Measurements from ENCODE around the gene MGAT2.
"Not testable (repeated sequence)": the region's sequence is repeated elsewhere in the genome, so short reads cannot be mapped to it uniquely, and the experiment has no call there.

MGAT2 gene

DNA sequence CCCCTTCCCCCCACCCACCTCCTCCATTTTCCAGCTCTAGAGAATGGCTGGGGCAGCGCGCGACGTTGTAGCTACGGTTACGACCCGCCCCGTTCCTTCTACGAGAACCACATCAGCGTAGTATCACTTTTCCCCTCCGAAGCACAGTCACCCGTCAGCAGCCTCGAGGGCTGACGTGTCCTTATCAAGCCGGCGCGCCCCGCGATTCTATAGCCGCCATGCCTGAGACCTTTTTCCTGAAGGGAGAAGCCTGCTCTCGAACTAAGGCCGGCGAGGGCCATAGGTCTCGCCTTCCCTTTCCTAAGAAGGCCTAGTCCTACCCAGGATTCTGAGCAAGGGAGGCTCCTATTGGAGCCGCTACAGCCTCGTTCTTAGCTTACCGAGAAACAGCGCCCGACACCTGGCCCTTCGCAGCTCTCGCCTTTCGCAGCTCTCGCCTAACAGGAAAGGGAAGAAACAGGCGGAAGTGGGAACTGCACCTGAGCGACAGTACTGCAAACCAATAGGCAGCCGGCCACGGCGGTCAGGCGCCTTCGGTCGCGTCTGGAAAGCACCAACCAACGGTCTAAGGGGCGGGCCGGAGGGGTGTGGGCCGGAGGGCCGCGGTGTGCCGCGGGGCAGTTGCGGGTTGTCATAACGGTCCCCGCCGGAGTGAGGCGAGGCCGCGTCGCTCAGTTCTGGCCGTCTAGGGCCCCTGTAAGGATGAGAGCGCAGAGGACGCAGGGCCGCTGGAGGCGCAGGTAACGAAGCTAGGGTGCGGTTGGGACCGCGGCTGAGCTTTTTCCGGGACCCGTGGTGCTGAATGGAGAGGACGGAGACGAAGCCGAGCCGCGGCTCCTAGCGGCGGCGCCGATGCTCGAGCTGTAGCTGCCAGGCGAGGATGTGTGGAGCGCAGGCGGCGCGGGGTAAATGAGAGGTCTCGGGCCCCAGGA lies at the start of gene MGAT2, which contains the start of gene RPL36AL:
Gene MGAT2, plus strand, starts transcription at position 618 of the 932 bp plus-strand sequence. CDS start 470 bp downstream, outside the sequence.
Gene RPL36AL, minus strand, starts transcription at position 445 of the 932 bp plus-strand sequence. CDS start 1,522 bp downstream, outside the sequence.
- peak; percentile 97 for DNase-seq

DNA sequence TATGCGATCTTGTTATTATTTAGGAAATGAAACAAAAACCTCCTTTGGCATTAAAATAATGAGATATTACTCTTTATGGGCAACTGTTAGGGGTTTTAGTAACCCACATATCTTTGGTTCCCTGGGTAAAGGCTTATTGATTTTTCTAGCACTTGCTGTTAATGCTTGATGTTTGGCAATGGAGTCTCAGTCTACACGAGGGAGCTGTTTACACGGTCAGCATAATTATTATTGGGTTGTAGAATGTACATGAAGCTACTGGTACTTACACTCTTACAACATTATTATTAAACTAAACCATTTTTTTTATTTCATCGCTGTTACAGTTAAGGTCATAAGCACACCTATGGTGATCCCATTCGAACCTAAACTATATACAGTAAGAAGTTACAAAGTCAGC lies 46.6 kb upstream of the MGAT2 start:
- DNase-seq = no peak

DNA sequence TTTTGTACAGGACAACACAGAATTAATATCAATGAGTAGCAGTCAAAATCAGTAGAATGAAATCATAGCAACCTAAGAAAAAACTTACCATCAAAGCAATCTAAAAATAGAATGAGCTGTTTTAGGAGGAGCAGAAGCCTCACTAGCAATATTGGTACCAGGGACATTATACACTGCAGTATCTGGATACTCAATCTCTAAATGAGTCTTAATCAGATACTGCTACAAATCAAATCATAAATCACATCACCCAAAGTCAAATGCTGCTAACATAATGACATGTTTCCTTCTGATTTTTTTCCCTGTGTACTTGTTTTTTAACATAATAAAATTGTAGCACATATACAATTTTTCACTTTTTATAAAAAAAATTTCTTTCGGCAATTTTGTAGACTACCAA lies 42.5 kb upstream of the MGAT2 start:
- no peak for DNase-seq

DNA sequence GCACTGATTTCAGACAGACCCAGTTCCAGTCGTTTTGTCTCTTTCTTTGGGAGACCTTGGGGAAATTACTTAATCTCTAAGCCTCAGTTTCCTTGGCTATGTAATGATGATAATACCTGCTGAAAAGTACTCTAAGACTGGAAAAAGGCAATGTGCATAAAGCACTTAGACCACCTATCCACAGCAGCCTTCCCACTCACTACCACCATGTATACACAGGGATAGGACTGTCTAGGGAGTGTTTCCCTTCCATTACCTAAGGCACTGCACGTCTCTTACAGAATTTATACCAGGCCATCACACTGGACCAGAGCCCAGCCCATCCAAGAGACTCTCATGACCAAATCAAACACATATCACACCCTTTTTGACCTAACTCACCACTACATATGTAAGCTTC lies 40.8 kb upstream of the MGAT2 start:
- DNase-seq = no peak

DNA sequence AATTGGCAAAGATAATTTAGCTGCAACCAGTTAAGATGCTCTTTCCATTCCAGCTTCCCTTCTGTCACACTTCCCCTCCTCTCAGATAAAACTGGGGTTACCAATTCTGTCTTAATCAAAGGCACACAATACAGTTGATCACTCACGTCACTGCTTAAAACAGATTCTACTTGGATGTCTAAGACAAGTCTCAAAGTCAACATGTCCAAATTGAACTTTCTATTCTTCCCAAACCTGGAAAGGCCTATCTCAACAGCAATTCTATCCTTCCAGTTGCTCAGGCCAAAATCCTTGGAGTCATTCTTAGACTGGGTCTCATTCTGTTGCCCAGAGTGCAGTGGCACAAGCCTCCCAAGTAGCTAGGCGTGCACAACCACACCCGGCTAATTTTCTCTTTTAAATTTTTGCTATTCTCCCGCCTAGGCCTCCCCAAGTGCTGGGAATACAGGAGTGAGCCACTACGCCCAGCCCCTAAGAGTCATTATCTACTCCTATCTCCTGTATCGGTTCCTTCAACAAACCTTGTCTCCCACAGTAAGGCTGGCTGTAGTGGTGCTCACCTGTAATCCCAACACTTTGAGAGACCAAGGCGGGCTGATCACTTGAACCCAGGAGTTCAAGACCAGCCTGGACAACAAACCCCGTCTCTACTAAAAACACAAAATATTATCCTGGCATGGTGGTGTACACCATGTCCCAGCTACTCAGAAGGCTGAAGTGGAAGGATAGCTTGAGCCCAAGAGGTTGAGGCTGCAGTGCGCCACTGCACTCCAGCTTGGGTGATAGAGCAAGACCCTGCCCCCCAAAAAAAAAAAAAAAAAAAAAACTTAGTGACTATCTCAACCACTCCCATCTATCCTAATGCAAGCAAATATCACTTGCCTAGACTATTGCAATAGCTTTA lies 39.1 kb upstream of the MGAT2 start:
- no peak for DNase-seq

DNA sequence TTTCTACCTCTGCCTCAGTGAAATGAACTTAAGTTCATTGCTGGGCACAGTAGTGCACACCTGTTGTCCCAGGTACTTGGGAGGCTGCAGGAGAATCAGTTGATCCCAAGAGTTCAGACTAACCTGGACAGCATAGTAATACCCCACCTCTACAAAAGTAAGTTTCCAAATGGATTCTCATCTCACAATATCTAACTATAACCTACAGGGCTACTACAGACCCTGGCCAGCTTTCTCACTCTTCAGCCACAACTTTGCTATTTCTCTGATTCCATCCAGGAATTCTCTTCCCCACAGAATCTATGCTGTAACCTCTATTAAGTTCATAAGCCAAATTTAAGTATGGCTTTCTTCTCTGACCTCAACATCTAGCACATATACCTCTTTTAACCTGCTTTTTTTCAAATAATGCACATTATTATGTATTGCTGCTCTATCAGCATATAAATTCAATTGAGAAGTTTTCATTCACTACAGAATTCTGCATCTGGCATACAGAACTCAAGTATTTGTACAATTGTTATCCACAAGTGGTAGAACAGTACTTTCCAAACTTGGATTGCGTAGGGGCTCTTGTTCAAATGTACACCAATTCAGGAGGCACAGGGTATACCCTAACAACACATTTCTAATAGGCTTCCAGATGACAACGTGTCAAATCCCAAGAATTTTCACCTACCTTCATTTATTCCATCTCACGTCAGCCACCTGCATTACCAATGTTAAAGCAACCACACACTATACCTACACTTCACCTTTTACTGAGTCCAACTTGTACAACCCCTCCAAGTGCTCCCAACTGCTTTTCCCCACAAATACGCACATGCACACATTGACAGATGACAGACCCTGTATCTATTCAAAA lies 38.3 kb upstream of the MGAT2 start:
- DNase-seq = no peak

DNA sequence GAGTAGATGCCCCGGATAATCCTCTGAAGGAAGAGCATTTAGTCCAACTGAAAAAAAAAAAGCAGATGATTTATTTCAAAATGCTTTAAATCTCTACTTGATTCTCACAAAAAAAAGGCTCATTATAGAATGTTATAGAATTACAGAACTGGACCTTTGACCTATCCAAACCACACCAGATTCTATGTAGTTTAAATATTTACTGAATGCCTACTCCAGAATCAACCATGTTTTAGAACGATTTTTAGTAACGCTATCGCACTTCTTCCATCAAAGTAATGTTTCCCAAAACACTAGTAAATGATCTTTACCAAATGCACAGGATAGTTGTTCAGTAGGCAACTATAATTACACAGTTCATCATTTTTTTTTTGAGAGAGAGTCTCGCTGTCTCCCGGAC lies 37.0 kb upstream of the MGAT2 start:
- no peak for DNase-seq

DNA sequence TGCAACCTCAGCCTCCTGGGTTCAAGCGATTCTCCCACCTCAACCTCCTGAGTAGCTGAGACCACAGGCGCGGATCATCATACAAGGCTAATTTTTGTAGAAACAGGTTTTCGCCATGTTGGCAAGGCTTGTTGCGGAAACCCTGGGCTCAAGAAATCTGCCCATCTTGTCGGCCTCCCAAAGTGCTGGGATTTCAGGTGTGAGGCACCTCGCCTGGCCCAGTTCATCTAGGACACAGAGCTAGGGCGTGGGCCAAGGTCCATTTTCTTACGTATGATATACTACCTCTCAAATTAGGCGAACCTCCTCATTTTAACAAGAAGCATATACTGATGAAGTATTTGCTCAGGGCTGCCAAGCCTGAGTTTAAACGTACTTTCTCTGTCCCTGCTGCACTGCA lies 36.5 kb upstream of the MGAT2 start:
- no peak for DNase-seq

DNA sequence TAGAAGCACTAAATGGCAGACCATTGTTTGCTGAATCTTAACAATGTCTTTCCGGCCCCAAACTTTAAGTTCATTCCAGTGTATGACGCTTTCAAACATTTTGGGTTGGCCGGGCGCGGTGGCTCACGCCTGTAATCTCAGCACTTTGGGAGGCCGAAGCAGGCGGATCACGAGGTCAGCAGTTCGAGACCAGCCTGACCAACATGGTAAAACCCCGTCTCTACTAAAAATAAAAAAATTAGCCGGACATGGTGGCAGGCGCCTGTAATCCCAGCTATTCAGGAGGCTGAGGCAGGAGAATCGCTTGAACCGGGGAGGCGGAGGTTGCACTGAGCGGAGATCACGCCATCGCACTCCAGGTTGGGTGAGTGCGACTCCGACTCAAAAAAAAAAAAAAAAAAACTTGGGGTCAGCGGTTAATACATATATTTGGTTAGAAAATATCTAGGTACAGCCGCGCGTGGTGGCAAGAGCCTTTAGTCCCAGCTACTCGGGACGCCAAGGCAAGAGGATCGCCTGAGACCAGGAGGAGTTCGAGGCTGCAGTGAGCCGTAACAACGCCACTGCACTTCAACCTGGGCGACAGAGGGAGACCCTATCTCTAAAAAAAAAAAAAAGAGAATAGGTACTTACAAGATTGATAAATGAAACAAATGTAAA lies 35.5 kb upstream of the MGAT2 start:
- not testable (repeated sequence) for DNase-seq

DNA sequence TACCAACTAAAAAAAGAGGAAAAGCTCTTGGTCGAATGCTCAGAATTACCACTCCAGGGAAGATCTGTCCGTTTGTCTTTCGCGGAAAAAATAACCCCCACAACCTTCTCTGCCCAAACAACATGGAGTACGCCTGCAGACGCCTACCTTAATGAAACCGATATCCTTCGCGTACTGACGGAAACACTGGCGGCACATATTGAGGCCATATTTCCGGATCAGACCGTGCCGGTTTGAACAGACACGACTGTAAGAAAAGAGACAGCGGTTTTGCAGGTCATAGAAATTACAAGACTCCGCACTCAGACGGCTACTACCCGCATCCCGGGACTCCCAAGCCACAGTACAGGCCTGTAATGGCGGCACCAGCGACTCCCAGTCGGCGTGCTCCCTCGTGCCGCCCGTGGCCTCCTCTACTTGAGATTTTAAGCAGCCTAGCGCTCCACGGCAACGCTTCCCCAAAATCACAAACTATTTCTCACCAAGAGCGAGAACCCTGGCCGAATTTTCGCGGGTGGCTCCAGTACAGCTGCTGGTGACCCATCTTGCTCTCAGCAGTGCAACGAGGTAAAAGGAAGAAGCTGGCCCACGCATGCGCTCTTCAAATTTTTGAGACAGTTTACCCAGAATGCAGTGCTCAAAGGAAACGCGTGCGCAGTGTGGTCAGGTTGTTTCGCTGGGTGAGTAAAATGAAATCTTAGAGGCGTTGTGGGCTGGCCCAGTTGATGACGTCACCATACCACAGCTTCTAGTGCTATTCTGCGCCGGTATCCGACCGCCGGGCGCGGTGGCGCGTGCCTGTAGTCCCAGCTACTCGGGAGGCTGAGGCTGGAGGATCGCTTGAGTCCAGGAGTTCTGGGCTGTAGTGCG lies 34.6 kb upstream of the MGAT2 start, which contains the start of gene RPS29:
Gene RPS29, minus strand, starts transcription at position 578 of the 870 bp plus-strand sequence. Its CDS starts 34 bp downstream, at position 544.
- DNase-seq = peak; percentile 99

DNA sequence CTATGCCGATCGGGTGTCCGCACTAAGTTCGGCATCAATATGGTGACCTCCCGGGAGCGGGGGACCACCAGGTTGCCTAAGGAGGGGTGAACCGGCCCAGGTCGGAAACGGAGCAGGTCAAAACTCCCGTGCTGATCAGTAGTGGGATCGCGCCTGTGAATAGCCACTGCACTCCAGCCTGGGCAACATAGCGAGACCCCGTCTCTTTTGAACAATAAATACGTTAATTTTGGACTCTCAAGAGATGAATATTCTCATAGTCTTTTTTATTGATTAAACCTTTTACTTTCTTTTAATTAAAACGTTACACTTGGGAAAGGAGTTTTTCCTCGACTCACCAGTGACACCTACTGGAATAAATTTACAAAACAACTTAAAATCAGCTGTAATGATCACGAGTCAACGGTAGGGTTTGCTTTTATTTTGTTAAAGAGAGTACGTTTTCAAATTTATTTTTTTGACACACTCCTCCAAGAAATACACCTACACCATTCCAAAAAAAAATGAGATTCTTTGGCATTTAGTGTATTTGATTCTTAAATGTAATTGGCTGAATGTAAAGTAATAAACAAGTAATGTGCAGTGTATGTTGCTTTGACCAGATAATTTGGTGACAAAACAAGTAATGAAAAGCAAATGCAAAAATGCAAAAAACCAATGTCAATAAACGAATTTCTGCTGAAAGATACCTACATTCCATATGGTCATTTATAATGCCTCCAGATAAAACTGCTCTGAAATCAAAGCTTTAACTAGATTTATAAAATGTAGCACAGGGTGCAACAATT lies 33.7 kb upstream of the MGAT2 start:
- peak; percentile 69 for DNase-seq

DNA sequence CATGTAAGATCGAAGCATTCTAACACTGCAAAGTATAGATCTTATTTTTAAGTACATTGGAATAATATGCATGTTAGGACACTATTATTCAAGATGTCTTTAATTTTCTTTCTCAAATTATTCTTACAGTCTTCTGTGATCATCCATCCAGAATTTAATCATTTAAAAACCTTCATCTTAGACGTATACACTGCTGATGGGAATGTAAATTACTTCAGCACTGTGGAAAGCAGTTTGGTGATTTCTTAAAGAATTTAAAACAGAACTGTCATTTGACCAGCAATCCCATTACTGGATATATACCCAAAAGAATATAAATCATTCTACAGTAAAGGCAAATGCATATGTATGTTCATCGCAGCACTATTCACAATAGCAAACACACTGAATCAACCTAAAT lies 31.2 kb upstream of the MGAT2 start:
- DNase-seq = no peak

DNA sequence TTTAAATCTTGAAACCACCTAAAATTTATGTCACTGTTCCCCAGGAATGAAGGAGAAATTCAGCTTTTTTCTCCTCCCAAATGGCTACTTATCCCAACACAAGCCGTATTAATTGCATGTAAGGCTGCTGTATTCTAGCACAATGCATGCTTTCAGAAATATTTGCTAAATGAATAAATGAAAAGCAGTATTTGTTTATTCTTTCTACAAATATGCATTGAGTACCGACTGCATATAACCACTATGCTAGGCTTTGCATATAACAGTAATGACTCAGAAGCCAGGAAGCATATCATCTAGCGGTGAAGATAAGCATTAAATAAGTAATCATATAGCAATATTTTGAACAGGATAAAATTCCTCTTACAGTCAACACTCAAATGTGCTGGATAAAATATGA lies 27.6 kb upstream of the MGAT2 start:
- no peak for DNase-seq

DNA sequence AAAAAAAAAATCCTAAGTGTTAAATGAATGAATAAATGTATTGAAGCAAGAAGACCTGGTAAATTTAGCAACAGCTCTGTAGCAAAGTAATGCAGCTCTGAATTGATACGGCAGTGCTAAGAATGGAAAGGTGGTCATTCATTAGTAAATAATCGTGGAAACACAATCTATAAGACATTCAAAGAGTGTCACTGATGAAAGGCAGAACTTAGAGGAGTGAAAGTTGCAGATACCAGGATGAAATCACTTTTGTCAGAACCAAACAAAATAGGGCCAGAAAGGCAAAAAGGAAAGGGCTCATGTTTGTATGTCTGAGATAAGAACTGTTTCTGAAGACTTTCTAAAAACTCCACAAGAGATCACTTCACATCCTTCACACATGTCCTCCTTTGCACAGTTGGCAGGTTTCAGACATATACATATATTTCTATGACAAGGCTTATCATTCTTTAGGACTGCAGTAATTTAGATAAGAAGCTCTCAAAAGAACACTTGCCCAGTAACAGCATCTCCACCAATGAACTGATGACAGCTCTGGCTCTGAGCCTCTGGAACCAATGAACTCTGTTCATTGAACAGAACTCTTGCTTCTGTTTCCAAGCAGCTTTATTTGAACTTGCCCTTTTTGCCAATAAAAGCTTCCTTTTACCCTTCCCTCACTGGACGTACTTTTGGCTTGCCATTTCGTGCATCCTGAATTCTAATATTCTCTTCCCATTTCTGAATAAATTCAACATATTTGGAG lies 26.1 kb upstream of the MGAT2 start:
- no peak for DNase-seq

DNA sequence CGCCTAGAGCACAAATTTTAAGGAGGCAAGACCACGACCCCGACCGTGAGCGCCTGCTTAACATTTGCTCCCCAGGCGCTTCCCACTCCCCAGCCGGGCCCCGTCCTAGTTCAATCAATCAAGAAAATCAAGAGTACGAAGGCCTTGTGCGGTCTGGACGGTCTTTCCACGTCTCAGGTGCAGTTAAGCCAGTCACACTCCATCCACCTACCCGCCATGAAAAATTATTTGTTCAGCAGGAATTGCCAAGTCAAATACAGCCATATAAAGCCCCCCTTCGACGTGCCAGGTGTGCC lies 22.5 kb upstream of the MGAT2 start:
- DNase-seq = no peak

DNA sequence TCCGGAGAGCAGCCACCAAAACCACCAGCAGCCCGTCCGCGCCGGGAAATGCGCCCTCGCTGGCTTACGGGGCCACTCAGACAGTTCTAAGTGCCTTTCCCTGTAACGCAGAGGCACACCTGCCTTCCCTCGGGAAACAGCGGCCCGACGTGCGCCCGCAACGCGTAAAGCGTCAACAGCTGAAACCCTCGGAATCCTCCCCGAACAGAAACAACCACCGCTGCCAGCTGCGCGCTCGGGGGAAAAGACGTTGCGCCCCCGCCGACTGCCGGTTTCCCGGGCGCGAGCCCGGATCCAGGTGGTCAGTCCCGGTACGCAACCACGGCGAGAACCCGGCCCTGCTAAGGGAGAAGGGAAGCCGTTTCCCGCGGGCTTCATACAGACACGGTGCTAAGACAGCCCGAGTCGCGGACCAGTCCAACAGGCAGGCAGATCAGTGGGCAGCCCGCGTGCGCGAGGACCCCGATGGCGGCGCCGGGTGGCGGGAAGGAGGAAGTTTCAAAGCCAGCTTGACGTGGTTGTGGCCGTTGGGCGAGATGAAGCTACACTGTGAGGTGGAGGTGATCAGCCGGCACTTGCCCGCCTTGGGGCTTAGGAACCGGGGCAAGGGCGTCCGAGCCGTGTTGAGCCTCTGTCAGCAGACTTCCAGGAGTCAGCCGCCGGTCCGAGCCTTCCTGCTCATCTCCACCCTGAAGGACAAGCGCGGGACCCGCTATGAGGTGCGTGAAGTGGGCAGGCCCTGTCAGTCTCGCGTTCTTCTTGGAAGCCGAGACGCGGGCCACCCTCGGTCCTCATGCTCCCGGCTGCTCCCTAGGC lies 21.9 kb upstream of the MGAT2 start, which contains the start of gene LRR1:
Gene LRR1, plus strand, starts transcription at position 456 of the 816 bp plus-strand sequence. Its CDS starts 81 bp downstream, at position 537.
- DNase-seq = peak; percentile 89

DNA sequence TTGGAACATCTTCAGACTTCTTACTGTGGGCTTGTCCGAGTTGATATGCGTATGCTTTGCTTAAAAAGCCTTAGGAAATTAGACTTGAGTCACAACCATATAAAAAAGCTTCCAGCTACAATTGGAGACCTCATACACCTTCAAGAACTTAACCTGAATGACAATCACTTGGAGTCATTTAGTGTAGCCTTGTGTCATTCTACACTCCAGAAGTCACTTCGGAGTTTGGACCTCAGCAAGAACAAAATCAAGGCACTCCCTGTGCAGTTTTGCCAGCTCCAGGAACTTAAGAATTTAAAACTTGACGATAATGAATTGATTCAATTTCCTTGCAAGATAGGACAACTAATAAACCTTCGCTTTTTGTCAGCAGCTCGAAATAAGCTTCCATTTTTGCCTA lies 13.0 kb upstream of the MGAT2 start:
- no peak for DNase-seq

DNA sequence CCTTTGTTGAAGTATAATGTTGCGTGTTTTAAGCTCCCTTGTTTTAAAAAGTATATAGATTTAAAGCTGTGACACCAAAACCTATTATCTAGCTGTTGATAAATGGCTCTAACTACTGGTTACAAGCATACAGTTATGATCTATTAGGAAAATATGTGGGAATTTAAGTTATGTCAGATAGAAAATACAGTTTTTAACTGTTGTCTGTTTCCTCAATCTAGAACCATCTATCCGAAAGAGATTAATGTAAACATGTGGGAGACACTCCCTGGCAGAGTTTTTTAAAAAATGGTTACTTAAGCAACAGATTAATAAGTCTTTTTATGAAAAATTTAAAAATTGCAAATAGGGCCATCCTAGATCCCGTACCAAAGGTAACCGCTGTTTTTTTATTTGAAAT lies 8.3 kb upstream of the MGAT2 start:
- no peak for DNase-seq
